HAP-1 (cell line): ENCODE results near the gene CLPTM1L.
"Not testable (repeated sequence)": the region's sequence is repeated elsewhere in the genome, so short reads cannot be mapped to it uniquely, and the experiment has no call there.

ENCODE experiments used
- DNase-seq, 2 experiments: peaks; one replicate each; pipeline ENCODE4 v3.0.0-alpha.2; 2016 to 2020; ENCODE audit warnings: low spot score in 2 of 2
- H3K27me3 ChIP-seq: fragments of 250-450 bp; sonication (Bioruptor Pico); 2 replicates; pipeline ENCODE4 v1.5.1; 2020; ENCODE audit warnings: low read depth, mild to moderate bottlenecking, moderate library complexity
- H3K36me3 ChIP-seq: fragments of 250-450 bp; sonication (Bioruptor Pico); replicated peaks from 2 replicates; pipeline ENCODE4 v1.5.1; 2020; ENCODE audit warnings: mild to moderate bottlenecking
- H3K4me1 ChIP-seq: fragments of 250-450 bp; sonication (Bioruptor Pico); 2 replicates; pipeline ENCODE4 v1.5.1; 2020; ENCODE audit warnings: mild to moderate bottlenecking
- H3K4me3 ChIP-seq: fragments of 250-450 bp; sonication (Bioruptor Pico); 2 replicates; pipeline ENCODE4 v1.5.1; 2020; ENCODE audit warnings: mild to moderate bottlenecking, moderate library complexity
- H3K9me3 ChIP-seq: fragments of 250-450 bp; sonication (Bioruptor Pico); 2 replicates; pipeline ENCODE4 v1.5.1; 2020; ENCODE audit warnings: mild to moderate bottlenecking, moderate library complexity
- in situ Hi-C: fragments of 300-500 bp; cut with MboI; formaldehyde crosslinking; loops from 3 replicates; pipeline ENCODE4 v1.14.3; 2020; ENCODE audit warnings: low sequenced_read_pairs, inconsistent platforms, mixed read lengths

Gene CLPTM1L

GRCh38 chr5:1293416-1294205 lies 51.3 kb downstream of the CLPTM1L start:
- no peak for DNase-seq
- H3K36me3 ChIP-seq = peaks cover 5% of the 10 kb centered on the region; the same call in 1 of the 2 replicates
- no peak overlapping the region for H3K4me3 ChIP-seq
- H3K4me1 ChIP-seq = peaks cover 5% of the 10 kb centered on the region
- H3K9me3 ChIP-seq = no peaks in the 10 kb centered on the region
- no peaks in the 10 kb centered on the region for H3K27me3 ChIP-seq
- in situ Hi-C loops = no loop called here

DNA sequence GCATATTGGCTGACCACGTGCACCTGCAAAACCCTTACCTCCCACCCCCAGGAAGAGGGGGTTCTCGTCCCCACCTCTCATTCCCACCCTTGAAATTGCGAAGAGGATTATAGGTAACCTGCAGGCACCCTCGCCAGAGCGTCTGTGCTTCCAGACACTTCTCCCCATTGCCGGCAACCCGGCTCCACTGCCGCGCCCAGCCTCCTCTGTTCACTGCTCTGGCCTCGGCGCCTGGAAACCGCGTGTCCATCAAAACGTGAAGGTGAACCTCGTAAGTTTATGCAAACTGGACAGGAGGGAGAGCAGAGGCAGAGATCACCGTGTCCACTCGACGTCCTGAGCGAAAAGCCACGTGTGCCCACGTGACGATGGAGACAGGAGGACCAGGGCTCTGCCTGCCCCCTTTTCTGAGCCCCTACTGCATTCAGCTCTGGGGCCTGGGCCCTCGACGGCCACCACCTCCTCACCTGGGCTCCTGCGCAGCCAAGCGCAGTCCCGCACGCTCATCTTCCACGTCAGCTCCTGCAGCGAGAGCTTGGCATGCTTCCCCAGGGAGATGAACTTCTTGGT lies 52.0 kb downstream of the CLPTM1L start:
- Histone ChIP-seq H3K27me3 (no peaks in the 10 kb centered on the region), H3K4me3 (no peak overlapping the region), H3K4me1 (peaks cover 5% of the 10 kb centered on the region), H3K36me3 (peaks cover 5% of the 10 kb centered on the region; the same call in 1 of the 2 replicates), H3K9me3 (no peaks in the 10 kb centered on the region)
- no peak for DNase-seq
- in situ Hi-C loops = no loop called here

DNA sequence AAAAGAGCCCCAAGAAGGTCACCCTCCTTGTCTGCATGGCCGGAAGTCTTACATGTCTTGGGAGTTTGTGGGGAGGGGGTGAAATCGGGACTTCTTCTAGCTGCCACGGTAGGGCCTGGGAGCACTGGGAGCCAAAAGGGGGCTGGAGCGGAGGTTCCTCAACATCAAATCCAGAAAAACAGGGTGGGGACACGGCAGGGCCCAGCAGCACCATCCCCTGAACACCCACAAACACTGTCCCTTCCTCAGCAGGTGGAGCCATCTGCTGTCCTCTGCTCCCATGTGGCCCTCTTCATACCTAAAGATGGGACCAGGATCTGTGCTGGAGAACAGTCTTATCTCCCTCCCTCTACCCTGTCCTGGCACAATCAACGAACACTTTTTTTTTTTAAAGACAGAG lies 52.8 kb downstream of the CLPTM1L start:
- DNase-seq = no peak
- Histone ChIP-seq H3K36me3 (peaks cover 5% of the 10 kb centered on the region; the same call in 1 of the 2 replicates), H3K9me3 (no peaks in the 10 kb centered on the region), H3K4me3 (no peak overlapping the region), H3K4me1 (peaks cover 5% of the 10 kb centered on the region), H3K27me3 (no peaks in the 10 kb centered on the region)
- in situ Hi-C loops = no loop called here

- Histone ChIP-seq H3K9me3 (no peaks in the 10 kb centered on the region), H3K4me3 (no peak overlapping the region), H3K27me3 (no peaks in the 10 kb centered on the region), H3K36me3 (peaks cover 5% of the 10 kb centered on the region; the same call in 1 of the 2 replicates), H3K4me1 (peaks cover 5% of the 10 kb centered on the region)
- DNase-seq = no peak
- in situ Hi-C loops = no loop called here
Observed at GRCh38 chr5:1291611-1292080, 53.3 kb downstream of the CLPTM1L start.

DNA sequence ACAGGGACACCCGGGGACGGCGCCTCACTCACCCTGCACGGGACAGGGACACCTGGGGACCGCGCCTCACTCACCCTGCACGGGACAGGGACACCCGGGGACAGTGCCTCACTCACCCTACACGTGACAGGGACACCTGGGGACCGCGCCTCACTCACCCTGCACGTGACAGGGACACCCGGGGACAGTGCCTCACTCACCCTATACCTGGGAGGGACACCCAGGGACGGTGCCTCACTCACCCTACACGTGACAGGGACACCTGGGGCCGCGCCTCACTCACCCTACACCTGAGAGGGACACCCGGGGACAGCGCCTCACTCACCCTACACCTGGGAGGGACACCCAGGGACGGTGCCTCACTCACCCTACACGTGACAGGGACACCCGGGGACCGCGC lies 53.9 kb downstream of the CLPTM1L start:
- H3K4me1 ChIP-seq, in situ Hi-C loops, H3K36me3 ChIP-seq: not testable (repeated sequence)

GRCh38 chr5:1289559-1289958 lies 55.3 kb downstream of the CLPTM1L start:
- H3K36me3 ChIP-seq, H3K9me3 ChIP-seq, H3K4me1 ChIP-seq, H3K27me3 ChIP-seq, DNase-seq, H3K4me3 ChIP-seq, in situ Hi-C loops: not testable (repeated sequence)

More for the DNA sequence above, 53.9 kb downstream of the CLPTM1L start:
- not testable (repeated sequence) for H3K4me3 ChIP-seq, H3K27me3 ChIP-seq, H3K9me3 ChIP-seq, DNase-seq

DNA sequence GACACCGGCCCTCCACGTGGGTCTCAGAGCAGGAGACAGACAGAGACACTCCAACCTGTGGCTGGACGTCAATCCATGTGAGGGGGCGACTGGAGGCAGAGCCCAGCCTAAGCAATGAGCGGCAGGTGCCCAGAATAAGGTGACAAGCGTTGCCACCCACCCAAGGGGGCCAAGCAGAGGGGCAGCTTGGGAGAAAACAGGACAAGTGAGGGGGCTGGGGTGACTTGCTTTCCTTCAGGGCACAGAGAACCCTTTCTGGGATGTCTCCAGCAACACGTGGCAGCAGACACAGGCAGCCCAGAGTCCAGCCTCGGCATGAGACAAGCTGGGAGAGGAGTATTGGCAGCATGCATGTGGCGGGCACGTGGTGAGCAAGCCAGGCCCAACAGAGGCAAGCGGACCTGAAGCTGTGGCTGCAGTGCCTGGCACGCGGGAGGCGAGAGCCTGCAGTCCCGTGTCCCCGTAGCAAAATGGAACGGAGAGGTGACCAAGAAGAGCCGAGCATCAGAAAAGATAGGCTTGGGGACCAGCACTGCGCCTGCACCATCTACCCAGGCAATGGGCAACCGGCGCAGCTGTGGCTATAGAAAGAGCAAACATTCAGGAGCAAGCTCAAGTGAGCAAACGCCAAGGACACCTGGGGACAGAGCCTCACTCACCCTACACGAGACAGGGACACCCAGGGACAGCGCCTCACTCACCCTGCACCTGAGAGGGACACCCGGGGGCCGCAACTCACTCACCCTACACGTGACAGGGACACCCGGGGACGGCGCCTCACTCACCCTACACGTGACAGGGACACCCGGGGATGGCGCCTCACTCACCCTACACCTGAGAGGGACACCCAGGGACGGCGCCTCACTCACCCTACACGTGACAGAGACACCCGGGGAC lies 56.2 kb downstream of the CLPTM1L start:
- Histone ChIP-seq H3K36me3 (peaks cover 4% of the 10 kb centered on the region; the same call in 1 of the 2 replicates), H3K27me3 (no peaks in the 10 kb centered on the region), H3K4me1 (no peaks in the 10 kb centered on the region; the same call in 1 of the 2 replicates), H3K4me3 (no peak overlapping the region), H3K9me3 (no peaks in the 10 kb centered on the region)
- in situ Hi-C loops = no loop called here
- DNase-seq = no peak

DNA sequence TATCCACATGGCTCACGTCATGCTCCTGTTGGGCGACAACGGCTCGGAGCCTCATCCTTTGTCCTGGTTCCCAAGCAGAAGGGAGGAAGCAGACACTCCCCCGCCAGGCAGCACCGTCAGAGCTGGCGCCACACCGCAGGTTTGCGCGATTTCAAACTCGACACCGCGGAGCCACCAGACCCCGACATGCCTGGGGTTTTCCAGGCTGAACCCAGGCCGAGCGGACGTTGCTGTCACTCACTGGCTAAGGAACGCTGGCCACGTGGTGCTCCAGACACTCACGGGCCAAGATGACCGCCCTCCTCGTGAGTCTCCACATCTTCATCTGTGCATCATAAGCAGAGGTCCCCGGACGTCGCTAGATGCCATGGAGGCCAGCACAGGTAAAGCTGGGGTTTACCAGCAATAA lies 59.0 kb downstream of the CLPTM1L start:
- H3K4me3 ChIP-seq = no peak overlapping the region
- no peaks in the 10 kb centered on the region for H3K4me1 ChIP-seq
- in situ Hi-C loops = no loop called here
- DNase-seq = no peak
- H3K36me3 ChIP-seq = no peaks in the 10 kb centered on the region; the same call in 1 of the 2 replicates
- H3K27me3 ChIP-seq = no peaks in the 10 kb centered on the region
- H3K9me3 ChIP-seq = no peaks in the 10 kb centered on the region

- DNase-seq = no peak
- no peaks in the 10 kb centered on the region; the same call in 1 of the 2 replicates for H3K36me3 ChIP-seq
- H3K9me3 ChIP-seq = no peaks in the 10 kb centered on the region
- H3K4me3 ChIP-seq = no peak overlapping the region
- no peaks in the 10 kb centered on the region for H3K27me3 ChIP-seq
- in situ Hi-C loops = no loop called here
- no peaks in the 10 kb centered on the region for H3K4me1 ChIP-seq
Observed at GRCh38 chr5:1285141-1285540, 59.8 kb downstream of the CLPTM1L start.

DNA sequence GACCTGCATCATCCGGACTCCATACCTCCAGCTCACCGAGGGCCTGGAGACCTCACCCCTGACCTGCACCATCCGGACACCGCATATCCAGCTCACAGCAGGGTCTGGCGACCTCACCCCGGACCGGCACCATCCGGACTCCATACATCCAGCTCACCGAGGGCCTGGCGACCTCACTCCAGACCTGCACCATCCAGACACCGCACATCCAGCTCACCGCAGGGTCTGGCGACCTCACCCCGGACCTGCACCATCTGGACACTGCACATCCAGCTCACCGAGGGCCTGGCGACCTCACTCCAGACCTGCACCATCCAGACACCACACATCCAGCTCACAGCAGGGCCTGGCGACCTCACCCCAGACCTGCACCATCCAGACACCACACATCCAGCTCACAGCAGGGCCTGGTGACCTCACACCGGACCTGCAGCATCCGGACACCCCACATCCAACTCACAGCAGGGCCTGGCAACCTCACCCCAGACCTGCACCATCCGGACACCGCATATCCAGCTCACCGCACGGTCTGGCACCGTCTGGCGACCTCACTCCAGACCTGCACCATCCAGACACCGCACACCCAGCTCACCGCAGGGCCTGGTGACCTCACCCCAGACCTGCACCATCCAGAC lies 60.4 kb downstream of the CLPTM1L start:
- H3K4me1 ChIP-seq, DNase-seq, H3K9me3 ChIP-seq, H3K4me3 ChIP-seq, H3K36me3 ChIP-seq, in situ Hi-C loops, H3K27me3 ChIP-seq: not testable (repeated sequence)

DNA sequence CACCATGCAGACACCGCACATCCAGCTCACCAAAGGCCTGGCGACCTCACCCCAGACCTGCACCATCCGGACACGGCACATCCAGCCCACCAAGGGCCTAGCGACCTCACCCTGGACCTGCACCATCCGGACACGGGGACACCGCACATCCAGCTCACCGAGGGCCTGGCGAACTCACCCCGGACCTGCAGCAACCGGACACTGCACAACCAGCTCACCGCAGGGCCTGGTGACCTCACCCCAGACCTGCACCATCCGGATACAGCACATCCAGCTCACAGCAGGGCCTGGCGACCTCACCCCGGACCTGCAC lies 61.2 kb downstream of the CLPTM1L start:
- H3K9me3 ChIP-seq, DNase-seq, H3K4me3 ChIP-seq, H3K27me3 ChIP-seq, in situ Hi-C loops, H3K4me1 ChIP-seq: not testable (repeated sequence)
- H3K36me3 ChIP-seq = peaks cover 12% of the 10 kb centered on the region

DNA sequence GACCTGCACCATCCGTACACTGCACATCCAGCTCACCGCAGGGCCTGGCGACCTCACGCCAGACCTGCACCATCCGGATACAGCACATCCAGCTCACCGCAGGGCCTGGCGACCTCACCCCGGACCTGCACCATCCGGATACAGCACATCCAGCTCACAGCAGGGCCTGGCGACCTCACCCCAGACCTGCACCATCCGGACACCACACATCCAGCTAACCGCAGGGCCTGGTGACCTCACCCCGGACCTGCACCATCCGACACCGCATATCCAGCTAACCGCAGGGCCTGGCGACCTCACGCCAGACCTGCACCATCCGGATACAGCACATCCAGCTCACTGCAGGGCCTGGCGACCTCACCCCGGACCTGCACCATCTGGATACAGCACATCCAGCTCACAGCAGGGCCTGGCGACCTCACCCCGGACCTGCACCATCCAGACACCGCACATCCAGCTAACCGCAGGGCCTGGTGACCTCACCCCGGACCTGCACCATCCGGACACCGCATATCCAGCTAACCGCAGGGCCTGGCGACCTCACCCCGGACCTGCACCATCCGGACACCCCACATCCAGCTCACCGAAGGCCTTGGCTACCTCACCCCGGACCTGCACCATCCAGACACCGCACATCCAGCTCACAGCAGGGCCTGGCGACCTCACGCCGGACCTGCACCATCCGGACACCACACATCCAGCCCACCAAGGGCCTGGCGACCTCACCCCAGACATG lies 61.7 kb downstream of the CLPTM1L start:
- H3K4me1 ChIP-seq, H3K4me3 ChIP-seq, H3K27me3 ChIP-seq, in situ Hi-C loops, DNase-seq, H3K9me3 ChIP-seq: not testable (repeated sequence)
- peaks cover 18% of the 10 kb centered on the region for H3K36me3 ChIP-seq
